Activated naive CD4-positive, alpha-beta T cell (primary cell): ENCODE data around the gene EMC9.
"Not testable (repeated sequence)": the region's sequence is repeated elsewhere in the genome, so short reads cannot be mapped to it uniquely, and the experiment has no call there.

Experiments used
- DNase-seq, 4 experiments: peaks; one replicate each; lab custom pipeline; 2025; lab: John Stamatoyannopoulos, UW

EMC9 gene

DNA sequence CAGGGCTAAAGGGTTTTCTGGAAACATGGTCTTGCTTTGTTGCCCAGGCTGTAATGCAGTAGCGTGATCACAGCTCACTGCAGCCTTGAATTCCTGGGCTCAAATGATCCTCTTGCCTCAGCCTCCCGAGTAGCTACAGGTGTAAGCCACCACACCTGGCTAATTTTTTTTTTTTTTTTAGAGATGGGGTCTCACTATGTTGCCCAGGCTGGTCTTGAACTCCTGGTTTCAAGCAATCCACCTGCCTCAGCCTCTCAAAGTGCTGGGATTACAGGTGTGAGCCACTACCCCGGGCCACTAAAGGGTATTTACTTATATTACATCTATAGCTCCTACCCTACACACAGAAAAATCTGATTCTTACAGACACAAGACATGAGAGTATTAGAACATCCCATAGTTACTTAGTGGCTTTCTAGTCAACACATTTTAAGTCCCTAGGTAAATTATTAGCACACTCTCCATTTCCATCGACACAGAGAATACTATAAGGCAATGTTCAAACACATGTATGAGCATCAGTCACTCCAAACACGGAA lies 33.0 kb downstream of the EMC9 start:
- DNase-seq, result no peak

GRCh38 chr14:24106672-24107271 lies 34.6 kb downstream of the EMC9 start:
- DNase-seq, result no peak

DNA sequence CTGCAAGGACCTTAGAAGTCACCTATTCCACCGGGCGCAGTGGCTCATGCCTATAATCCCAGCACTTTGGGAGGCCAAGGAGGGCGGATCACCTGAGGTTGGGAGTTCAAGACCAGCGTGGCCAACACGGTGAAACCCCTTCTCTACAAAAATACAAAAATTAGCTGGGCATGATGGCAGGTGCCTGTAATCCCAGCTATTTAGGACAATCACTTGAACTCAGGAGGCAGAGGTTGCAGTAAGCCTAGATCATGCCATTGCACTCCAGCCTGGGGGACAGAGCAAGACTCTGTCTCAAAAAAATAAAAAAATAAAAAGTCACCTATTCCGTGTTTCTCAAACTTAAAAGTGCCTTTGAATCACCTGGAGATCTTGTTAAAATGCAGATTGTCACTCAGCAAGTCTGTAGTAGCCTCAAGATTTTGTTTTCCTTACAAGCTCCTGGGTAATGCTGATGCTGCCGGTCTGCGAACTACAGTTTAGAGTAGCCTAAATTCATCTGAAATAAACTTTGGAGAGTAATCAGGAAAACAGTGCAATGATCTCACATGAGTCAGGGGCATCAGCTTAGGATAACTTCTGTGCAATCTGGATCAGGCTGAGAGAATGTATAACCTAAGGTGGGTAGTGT lies 35.7 kb downstream of the EMC9 start:
- not testable (repeated sequence) for DNase-seq

DNA sequence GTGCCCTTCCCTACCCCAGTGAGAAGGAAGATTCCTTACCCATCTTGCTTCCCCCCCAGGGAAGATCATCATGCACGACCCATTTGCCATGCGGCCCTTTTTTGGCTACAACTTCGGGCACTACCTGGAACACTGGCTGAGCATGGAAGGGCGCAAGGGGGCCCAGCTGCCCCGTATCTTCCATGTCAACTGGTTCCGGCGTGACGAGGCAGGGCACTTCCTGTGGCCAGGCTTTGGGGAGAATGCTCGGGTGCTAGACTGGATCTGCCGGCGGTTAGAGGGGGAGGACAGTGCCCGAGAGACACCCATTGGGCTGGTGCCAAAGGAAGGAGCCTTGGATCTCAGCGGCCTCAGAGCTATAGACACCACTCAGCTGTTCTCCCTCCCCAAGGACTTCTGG lies 37.9 kb downstream of the EMC9 start:
- no peak for DNase-seq

- DNase-seq, result no peak
Measured at GRCh38 chr14:24102357-24103048, 38.9 kb downstream of the EMC9 start.

- DNase-seq, result no peak
Measured at GRCh38 chr14:24100982-24101494, 40.4 kb downstream of the EMC9 start.

DNA sequence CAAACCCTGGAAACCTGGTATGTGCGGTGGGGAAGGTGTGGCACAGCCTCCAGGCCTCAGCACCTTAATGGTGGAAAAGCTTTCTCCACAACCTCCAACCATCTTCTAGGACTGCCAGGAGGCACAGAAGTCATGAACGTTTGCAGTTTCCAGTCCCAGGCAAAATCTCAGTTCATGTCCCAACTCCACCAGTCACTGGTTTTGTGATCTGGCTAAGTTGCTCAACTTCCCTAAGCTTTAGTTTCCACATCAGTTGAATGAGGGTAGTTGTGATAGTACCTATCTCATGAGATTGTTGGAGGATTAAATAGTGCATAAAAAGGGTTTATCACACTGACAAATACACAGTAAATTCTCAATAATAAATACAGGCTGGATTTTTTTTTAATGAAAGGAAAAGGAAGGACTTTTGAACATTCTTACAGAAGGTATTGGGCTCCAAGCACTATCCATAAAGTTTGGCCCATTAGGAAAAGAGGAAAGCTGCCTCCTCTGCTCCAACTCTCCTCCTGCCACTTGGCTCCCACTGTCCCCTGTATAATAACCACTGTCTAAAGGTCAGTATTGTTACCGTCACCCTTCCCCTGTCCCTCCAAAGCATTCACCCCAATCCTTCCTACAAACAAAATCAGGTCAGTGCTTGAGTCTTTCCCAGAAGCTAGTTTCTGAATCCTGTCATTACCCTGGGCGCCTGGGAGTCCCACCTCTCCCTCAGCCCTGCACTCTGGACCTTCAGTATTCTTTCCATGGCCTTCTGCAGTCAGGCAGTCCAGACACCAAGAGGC lies 41.0 kb downstream of the EMC9 start:
- DNase-seq, result no peak

GRCh38 chr14:24098927-24099813 lies 42.2 kb downstream of the EMC9 start:
- no peak for DNase-seq

- no peak for DNase-seq
Measured at GRCh38 chr14:24098229-24098926, 43.0 kb downstream of the EMC9 start.

- no peak for DNase-seq
Measured at GRCh38 chr14:24096545-24097181, 44.7 kb downstream of the EMC9 start.

DNA sequence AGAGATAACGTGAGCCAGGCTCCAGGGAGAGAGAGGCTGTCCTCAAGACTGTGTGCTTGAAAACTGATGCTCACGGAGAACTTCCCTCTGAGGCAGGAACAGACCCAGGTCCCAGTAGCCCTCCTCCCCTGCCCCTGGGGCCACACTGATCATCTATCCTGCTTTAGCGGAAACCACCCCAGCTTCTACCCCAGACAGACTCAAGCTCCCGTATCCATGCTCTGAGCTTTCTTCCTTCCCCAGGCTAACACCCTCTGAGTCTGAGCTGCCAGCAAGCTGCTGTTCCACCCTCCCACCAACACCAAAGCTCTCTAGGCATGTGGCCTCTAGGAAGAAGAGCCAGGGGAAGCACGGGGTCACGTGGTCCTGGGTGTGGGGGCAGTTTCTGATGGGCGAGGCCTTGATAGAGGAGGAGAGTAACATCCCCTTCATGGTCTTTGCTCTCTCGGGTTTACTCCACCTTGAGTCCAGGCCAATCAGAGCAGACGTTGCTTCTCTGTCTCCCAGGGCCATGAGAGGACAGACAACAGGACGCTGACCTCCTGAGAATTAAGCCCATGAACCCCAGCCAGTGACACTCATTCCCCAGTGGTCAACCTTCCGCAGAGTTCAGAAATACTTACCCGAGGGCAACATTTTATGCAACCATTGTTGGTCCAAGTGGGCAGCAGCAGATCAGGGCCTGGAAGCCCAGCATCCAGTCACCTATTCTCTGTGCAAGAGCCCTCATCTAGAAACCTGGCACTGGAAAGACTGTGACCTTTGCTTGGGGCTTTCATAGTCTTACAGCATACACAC lies 45.9 kb downstream of the EMC9 start:
- DNase-seq, result no peak

- DNase-seq, result peak in 1 of 4 experiments; percentile 9
Measured at GRCh38 chr14:24094841-24095270, 46.5 kb downstream of the EMC9 start.

DNA sequence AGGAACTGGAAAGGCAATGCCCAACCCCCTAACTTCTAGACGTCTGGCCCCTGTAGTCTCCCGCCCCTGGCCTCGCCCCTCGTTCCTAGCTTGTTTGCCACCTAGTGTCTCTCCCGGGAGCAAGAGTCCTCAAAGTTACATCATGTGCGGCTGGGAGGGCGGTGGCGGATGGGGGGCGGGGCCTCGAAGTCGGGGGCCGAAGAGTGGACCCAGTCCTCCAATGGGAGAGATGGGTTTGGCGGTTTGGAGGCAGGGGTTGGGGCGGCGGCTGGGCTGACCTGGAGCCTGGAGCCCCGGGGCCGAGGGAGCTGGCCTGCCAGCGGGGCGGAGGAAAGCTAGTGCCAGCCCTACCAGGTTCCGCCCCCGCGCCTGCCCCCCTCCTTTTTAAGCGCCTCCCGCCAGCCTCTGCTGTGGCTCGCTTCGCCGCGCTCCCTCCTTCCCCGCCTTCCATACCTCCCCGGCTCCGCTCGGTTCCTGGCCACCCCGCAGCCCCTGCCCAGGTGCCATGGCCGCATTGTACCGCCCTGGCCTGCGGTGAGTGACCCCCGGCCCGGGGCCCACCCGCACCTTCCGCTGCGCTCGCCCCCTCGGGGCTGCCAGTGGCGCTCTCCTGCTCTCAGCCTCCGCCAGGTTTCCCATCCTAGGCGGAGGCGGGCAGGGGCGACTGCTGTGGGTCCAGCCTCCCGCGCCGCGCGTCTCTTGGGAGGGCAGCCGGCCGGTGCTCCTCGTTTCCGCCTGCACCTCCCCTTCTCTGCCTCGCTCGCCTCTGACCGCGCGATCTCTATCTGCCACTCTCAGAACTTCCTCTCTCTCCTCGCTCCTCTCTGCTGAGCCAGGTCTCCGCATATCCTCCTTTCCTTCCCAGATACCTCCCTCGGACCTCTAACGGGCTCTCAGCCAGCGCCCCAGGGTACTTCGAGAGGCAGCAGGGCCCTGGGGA lies 47.2 kb downstream of the EMC9 start, which contains the start of gene PCK2:
TSS of gene PCK2 (plus strand) at position 411 of the 940 bp plus-strand sequence. CDS start at position 506, 95 bp downstream.
- peak; percentile 41 to 72 (median 60) for DNase-seq

DNA sequence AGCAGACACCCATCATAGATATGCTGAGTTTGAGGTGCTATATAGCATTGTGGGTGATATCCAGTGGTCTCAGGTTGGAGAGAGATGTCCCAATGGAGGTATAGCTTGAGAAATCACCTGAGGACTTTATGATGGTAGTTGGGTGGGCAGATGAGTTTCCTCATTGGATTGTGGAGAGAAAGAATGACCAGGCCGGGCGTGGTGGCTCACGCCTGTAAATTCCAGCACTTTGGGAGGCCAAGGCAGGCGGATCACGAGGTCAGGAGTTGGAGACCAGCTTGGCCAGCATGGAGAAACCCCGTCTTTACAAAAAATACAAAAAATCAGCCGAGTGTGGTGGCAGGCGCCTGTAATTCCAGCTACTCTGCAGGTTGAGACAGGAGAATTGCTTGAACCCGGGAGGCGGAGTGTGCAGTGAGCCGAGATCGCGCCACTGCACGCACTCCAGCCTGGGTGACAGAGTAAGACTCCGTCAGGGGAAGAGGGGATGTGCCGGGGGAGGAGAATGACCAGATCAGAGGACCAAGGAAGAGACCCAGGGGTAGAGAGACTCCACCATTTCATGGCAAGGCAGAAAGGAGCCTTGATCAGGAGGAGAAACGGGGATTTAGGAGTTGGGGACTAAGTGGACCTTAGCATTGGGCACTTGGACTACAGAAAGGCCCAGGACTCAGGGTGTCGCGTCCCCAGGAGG lies 48.0 kb downstream of the EMC9 start:
- no peak for DNase-seq

- DNase-seq, result no peak
Measured at GRCh38 chr14:24092505-24093206, 48.7 kb downstream of the EMC9 start.

GRCh38 chr14:24092110-24092504 lies 49.3 kb downstream of the EMC9 start:
- no peak for DNase-seq

DNA sequence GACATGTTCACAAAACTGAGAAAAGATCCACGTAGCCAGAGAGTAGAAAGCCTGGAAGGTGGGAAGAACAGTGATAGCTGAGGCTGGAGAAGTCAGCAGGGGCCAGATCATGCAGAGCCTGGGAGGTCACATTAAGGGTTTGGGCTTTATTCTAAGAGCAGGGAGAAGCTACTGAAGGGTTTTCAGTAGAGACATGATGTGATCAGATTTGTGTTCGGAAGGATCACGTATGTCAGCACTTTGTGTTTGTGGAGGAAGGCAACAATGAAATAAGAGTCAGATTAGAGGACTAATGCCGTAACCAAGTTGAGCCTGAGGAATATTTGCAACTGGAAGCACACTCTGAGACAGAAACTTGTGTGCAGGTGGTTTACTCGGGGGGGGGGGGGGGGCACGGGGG lies 51.5 kb downstream of the EMC9 start:
- no peak for DNase-seq
